Measurements from ENCODE around the gene MRPL24.

MRPL24 gene

GRCh38 chr1:156768610-156769295, 27.9 kb upstream of the MRPL24 start:
- no peak for DNase-seq
- H3K9ac ChIP-seq (ENCODE audit: low read length): peak overlapping the region; percentile 88
- H3F3A ChIP-seq (ENCODE audit: insufficient read depth, low read length): 0 out of 2 replicates have a peak, but pooled peaks cover 3% of the 10 kb centered on the region
- TF ChIP-seq CTCF (IDR thresholded peaks at IDR 0.05; ENCODE audit: low read length): no peak
- no peak for TF ChIP-seq EZH2phosphoT487 (IDR thresholded peaks at IDR 0.05; ENCODE audit: low read length)
- no peak for TF ChIP-seq EZH2 (optimal IDR thresholded peaks at IDR 0.05; ENCODE audit: low read depth, low read length)
- peaks cover 76% of the 10 kb centered on the region for H3K79me2 ChIP-seq (ENCODE audit: low read length)
- peak overlapping the region; percentile 86 for H3K4me2 ChIP-seq (ENCODE audit: low read depth, low read length)
- no peaks in the 10 kb centered on the region for H3K9me2 ChIP-seq (replicated peaks; ENCODE audit: insufficient read depth, low read length)
- no peaks in the 10 kb centered on the region for H3K27me3 ChIP-seq (replicated peaks; ENCODE audit: insufficient read depth, low read length)
- H3K27ac ChIP-seq (ENCODE audit: low read length): peak overlapping the region; percentile 68; the same call in 1 of the 2 replicates
- no peaks in the 10 kb centered on the region for H3K9me3 ChIP-seq (replicated peaks; ENCODE audit: insufficient read depth, low read length)
- no peak overlapping the region for H2AFZ ChIP-seq (ENCODE audit: low read length)
- peaks cover 10% of the 10 kb centered on the region; the same call in 1 of the 2 replicates for H4K20me1 ChIP-seq (ENCODE audit: insufficient read depth, low read length)
- no peaks in the 10 kb centered on the region; the same call in 1 of the 2 replicates for H3K36me3 ChIP-seq (replicated peaks; ENCODE audit: insufficient read depth, low read length)
- peaks cover 14% of the 10 kb centered on the region for H3K4me1 ChIP-seq (ENCODE audit: low read length)
- H3K4me3 ChIP-seq (ENCODE audit: low read length): peak overlapping the region; percentile 81

GRCh38 chr1:156767879-156768604, 27.2 kb upstream of the MRPL24 start:
- H3K4me1 ChIP-seq (ENCODE audit: low read length): peaks cover 14% of the 10 kb centered on the region
- peak overlapping the region; percentile 23; the same call in 1 of the 2 replicates for H2AFZ ChIP-seq (ENCODE audit: low read length)
- H3F3A ChIP-seq (ENCODE audit: insufficient read depth, low read length): 0 out of 2 replicates have a peak, but pooled peaks cover 3% of the 10 kb centered on the region
- DNase-seq: peak; percentile 50
- H3K9me2 ChIP-seq (replicated peaks; ENCODE audit: insufficient read depth, low read length): no peaks in the 10 kb centered on the region
- no peak for TF ChIP-seq CTCF (IDR thresholded peaks at IDR 0.05; ENCODE audit: low read length)
- 0 out of 2 replicates have a peak, but pooled peaks cover 6% of the 10 kb centered on the region for H4K20me1 ChIP-seq (ENCODE audit: insufficient read depth, low read length)
- peak overlapping the region; percentile 86 for H3K4me2 ChIP-seq (ENCODE audit: low read depth, low read length)
- peak overlapping the region; percentile 88 for H3K9ac ChIP-seq (ENCODE audit: low read length)
- H3K27me3 ChIP-seq (replicated peaks; ENCODE audit: insufficient read depth, low read length): no peaks in the 10 kb centered on the region
- H3K9me3 ChIP-seq (replicated peaks; ENCODE audit: insufficient read depth, low read length): no peaks in the 10 kb centered on the region
- H3K79me2 ChIP-seq (ENCODE audit: low read length): peaks cover 69% of the 10 kb centered on the region
- peak overlapping the region; percentile 68 for H3K27ac ChIP-seq (ENCODE audit: low read length)
- no peaks in the 10 kb centered on the region; the same call in 1 of the 2 replicates for H3K36me3 ChIP-seq (replicated peaks; ENCODE audit: insufficient read depth, low read length)
- H3K4me3 ChIP-seq (ENCODE audit: low read length): peak overlapping the region; percentile 81

GRCh38 chr1:156767101-156767878, 26.4 kb upstream of the MRPL24 start, which contains the start of gene PRCC:
PRCC (plus strand) TSS chr1:156767535; CDS start chr1:156767772, 237 bp downstream.
- Histone ChIP-seq H3K27me3 (replicated peaks; ENCODE audit: insufficient read depth, low read length) (no peaks in the 10 kb centered on the region), H3F3A (ENCODE audit: insufficient read depth, low read length) (0 out of 2 replicates have a peak, but pooled peaks cover 3% of the 10 kb centered on the region), H3K27ac (ENCODE audit: low read length) (peak within 1 kb of the TSS; percentile 68), H3K79me2 (ENCODE audit: low read length) (peaks cover 61% of the 10 kb centered on the region), H4K20me1 (ENCODE audit: insufficient read depth, low read length) (no peaks in the 10 kb centered on the region), H2AFZ (ENCODE audit: low read length) (peak within 1 kb of the TSS; percentile 83), H3K4me1 (ENCODE audit: low read length) (peaks cover 14% of the 10 kb centered on the region), H3K4me3 (ENCODE audit: low read length) (peak within 1 kb of the TSS; percentile 82), H3K9me3 (replicated peaks; ENCODE audit: insufficient read depth, low read length) (no peaks in the 10 kb centered on the region), H3K36me3 (replicated peaks; ENCODE audit: insufficient read depth, low read length) (no peaks in the 10 kb centered on the region; the same call in 1 of the 2 replicates), H3K9me2 (replicated peaks; ENCODE audit: insufficient read depth, low read length) (no peaks in the 10 kb centered on the region), H3K9ac (ENCODE audit: low read length) (peak within 1 kb of the TSS; percentile 88), H3K4me2 (ENCODE audit: low read depth, low read length) (peak within 1 kb of the TSS; percentile 86)
- TF ChIP-seq CTCF (IDR thresholded peaks at IDR 0.05; ENCODE audit: low read length) (no peak), EZH2 (optimal IDR thresholded peaks at IDR 0.05; ENCODE audit: low read depth, low read length) (no peak), EZH2phosphoT487 (IDR thresholded peaks at IDR 0.05; ENCODE audit: low read length) (no peak)
- peak; percentile 100 for DNase-seq

Data from MM.1S (cell line).